Brain microvascular endothelial cell (primary cell): Measurements from ENCODE around the gene TACR1.

Source experiments
- DNase-seq: peaks from one replicate; pipeline ENCODE4 v3.0.0-alpha.2; 2020
- H3K27ac ChIP-seq: fragments of 250-450 bp; sonication (Bioruptor Pico); 2 replicates; pipeline ENCODE4 v1.5.1; 2020; ENCODE audit warnings: mild to moderate bottlenecking, moderate library complexity
- H3K27me3 ChIP-seq: fragments of 250-450 bp; sonication (Bioruptor Pico); replicated peaks from 2 replicates; pipeline ENCODE4 v1.5.1; 2020; ENCODE audit warnings: mild to moderate bottlenecking
- H3K36me3 ChIP-seq: fragments of 250-450 bp; sonication (Bioruptor Pico); replicated peaks from 2 replicates; pipeline ENCODE4 v1.5.1; 2020; ENCODE audit warnings: mild to moderate bottlenecking
- H3K4me3 ChIP-seq: 2 replicates; pipeline ENCODE4 v1.5.1; 2011; ENCODE audit warnings: low read depth, mild to moderate bottlenecking, control low read depth, low read length, moderate library complexity
- CTCF ChIP-seq: IDR thresholded peaks from 2 replicates; pipeline ENCODE4 v1.5.1; 2011; ENCODE audit warnings: low read depth, mild to moderate bottlenecking, moderate library complexity, low read length, control low read depth, inconsistent platforms; ENCODE audit errors: missing control alignments
- in situ Hi-C: cut with HindIII; loops from 2 replicates; pipeline ENCODE4 v1.10.0; 2017; ENCODE audit warnings: low sequenced_read_pairs, low pct_ligation_motif_present

TACR1 gene

DNA sequence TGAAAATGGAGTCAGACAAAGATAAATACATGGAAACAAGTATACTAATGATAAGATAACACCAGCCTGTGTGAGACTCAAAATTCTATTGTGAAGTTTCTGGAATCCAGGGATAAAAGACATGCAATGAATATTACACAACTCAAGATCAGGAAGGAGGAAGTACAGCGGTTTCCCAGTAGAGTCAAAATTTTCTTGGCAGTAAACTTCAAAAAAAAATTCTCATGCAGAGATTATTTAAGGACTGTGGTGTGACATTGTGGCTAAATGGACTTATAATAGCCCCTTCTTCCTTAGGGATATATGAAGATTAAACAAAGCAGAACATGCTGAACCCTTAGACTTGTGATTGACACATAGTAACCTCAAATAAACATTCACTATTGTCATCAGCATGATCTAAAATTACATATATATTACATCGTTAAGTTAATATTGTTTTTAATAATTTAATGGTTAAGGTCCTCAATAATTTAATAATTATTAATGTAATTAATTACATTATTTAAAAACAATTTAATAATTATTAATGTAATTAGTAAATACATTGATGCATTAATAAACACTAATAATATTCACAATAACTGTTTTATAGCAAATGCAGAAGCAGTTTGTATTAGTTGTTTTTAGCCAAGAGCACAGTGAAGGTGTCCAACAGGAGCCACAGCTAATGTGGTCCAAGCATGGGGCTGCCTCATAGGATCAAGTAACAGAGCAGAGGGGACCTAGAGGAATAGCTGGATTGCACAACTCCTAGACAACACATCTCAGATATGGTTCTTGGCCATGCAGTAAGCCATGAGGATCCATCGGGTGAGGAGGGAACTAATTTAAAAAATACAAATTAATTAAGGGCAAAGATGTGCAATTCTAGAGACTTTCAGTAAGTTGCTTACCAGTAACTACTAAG, 163.6 kb downstream of the TACR1 start:
- no peak overlapping the region for H3K27ac ChIP-seq
- TF ChIP-seq CTCF: no peak
- no peaks in the 10 kb centered on the region for H3K36me3 ChIP-seq
- H3K4me3 ChIP-seq: no peak overlapping the region
- DNase-seq: no peak
- no peaks in the 10 kb centered on the region for H3K27me3 ChIP-seq
- in situ Hi-C loops: no loop called here

- Histone ChIP-seq H3K4me3 (no peak overlapping the region), H3K27me3 (no peaks in the 10 kb centered on the region), H3K36me3 (no peaks in the 10 kb centered on the region), H3K27ac (no peak overlapping the region)
- TF ChIP-seq CTCF: no peak
- DNase-seq: no peak
- in situ Hi-C loops: no loop called here
Observed at GRCh38 chr2:75033516-75033915, 165.8 kb downstream of the TACR1 start.

DNA sequence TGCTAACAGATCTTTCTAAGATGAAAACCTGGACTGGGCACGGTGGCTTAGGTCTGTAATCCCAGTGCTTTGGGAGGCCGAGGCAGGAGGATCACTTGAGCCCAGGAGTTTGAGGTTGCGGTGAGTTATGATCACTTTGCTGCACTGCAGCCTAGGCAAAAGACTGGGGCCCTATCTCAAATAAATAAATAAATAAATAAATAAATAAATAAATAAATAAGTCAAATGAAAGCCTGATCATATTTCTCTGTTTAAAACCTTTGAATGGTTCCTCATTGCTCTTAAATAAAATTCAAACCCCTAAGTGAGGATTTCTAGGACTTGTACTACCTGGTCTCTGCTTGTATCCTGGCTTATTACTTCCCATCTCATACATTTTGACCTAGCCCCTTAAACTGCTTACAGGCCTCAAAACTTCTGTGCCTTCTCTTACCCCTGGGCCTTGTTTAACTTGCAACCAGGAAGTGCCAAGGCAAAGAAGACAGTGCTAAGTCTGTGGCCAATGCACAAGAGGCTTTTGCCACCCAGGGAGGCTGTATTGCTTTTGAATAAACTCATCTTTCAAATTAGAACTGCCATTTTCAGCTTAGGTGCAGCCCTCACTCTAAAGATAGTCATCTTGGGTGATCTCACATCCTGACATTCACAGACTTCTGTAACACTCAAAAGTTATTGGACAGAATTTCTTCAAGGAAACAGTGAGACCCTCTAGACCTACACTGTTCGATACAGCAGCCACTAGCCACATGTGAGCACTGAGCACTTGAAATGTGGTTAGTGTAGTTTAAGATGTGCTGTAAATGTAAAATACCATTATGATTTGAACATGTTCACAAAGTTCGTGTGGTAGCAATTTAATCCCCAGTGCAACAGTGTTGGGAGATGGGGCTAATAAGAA, 167.2 kb downstream of the TACR1 start:
- Histone ChIP-seq H3K4me3 (no peak overlapping the region), H3K27ac (no peak overlapping the region), H3K36me3 (no peaks in the 10 kb centered on the region), H3K27me3 (no peaks in the 10 kb centered on the region)
- DNase-seq: no peak
- in situ Hi-C loops: no loop called here
- TF ChIP-seq CTCF: no peak

DNA sequence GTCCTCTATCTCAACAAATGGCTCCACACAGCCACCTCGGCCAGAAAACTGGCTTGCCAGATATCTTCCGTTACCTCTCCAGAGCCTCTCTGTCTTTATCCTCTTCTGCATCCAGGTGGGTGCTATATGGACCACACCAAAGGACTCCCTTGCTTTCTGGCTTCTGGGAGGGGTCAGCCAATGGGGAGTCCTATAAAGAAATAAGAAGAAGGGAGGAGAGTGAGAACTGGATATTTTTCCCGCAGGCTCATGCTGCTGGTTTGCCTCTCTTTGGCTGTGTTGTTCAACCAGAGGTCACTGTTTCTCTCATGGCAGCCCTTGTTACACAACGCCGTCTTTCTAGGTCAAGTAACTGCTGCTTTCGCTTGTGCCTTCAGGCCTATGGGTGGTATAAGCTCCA, 168.1 kb downstream of the TACR1 start:
- TF ChIP-seq CTCF: no peak
- H3K27me3 ChIP-seq: no peaks in the 10 kb centered on the region
- H3K4me3 ChIP-seq: no peak overlapping the region
- in situ Hi-C loops: no loop called here
- DNase-seq: no peak
- H3K36me3 ChIP-seq: no peaks in the 10 kb centered on the region
- no peak overlapping the region for H3K27ac ChIP-seq

GRCh38 chr2:75030218-75031009, 168.9 kb downstream of the TACR1 start:
- H3K36me3 ChIP-seq: no peaks in the 10 kb centered on the region
- no peak for TF ChIP-seq CTCF
- in situ Hi-C loops: no loop called here
- DNase-seq: no peak
- H3K27ac ChIP-seq: no peak overlapping the region
- no peak overlapping the region for H3K4me3 ChIP-seq
- H3K27me3 ChIP-seq: no peaks in the 10 kb centered on the region
